ENCODE measurements around the gene ILF2. TPM values are rescaled to one million over a fixed set of nuclear protein-coding genes. Genes with fewer than 3 reads are reported as not detected.
"Not testable (repeated sequence)": the region's sequence is repeated elsewhere in the genome, so short reads cannot be mapped to it uniquely, and the experiment has no call there.

Gene ILF2
- total RNA-seq, 1 experiment from 2014 or later: 309 TPM

GRCh38 chr1:153679337-153680119 lies 8.7 kb upstream of the ILF2 start:
- DNase-seq (ENCODE audit: low read depth): no peak

- no peak for DNase-seq (ENCODE audit: low read depth)
Measured at GRCh38 chr1:153678519-153679336, 7.9 kb upstream of the ILF2 start, which contains the start of gene NPR1. Gene NPR1 (plus strand): TSS chr1:153678688. CDS start chr1:153679109, 421 bp downstream.

DNA sequence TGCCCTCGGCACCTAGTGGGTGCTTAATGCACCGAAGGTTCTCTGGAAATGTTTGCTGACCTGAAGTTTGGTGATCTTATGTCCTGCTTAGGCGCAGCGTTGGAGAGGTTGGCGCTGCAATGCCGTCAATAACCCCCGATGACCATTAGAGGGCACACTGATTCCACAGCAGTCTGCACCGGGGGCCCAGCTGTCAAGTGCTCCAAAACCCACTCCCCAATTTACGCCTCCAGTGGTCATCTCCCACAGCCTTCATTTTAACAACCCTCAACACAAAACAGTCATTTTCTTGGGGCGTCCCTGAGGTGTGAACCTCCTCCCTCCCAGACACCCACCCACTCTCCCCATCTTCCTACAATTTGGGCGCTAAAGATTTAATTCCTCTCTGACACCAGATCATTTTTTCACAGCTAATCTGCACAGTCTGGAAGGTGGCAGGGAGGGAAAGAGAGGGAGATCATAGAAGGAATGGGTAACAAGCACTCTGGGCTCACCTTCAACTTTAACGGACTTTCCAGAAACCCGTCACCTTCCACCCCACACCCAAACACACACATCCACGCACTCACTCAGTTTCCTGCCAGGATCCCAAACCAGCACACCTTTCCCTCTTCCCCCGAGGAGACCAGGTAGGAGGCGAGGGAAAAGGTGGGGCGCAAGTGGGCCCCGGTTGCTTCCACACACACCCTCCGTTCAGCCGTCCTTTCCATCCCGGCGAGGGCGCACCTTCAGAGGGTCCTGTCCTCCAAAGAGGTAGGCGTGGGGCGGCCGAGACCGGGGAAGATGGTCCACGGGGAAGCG lies 7.1 kb upstream of the ILF2 start:
- peak; percentile 35 for DNase-seq (ENCODE audit: low read depth)

DNA sequence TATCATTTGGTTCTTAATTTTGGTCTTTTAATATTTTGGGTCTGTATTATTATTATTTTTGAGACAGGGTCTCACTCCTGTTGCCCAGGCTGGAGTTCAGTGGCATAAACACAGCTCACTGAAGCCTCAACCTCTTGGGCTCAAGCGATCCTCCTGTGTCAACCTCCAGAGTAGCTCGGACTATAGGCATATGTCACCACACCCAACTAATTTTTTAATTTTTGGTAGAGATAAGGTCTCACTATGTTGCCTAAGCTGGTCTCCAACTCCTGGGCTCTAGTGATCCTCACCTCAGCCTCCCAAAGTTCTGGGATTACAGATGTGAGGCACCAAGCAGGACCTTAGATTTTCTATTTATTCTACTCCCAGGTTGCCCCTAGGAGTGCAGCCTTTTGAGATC lies 2.7 kb upstream of the ILF2 start:
- DNase-seq (ENCODE audit: low read depth): no peak

- DNase-seq (ENCODE audit: low read depth): peak; percentile 76
Measured at GRCh38 chr1:153671628-153672353, 998 bp upstream of the ILF2 start.

- no peak for DNase-seq (ENCODE audit: low read depth)
Measured at GRCh38 chr1:153670257-153670858, 435 bp downstream of the ILF2 start.

- DNase-seq (ENCODE audit: low read depth): no peak
Measured at GRCh38 chr1:153669606-153670005, 1.2 kb downstream of the ILF2 start.

DNA sequence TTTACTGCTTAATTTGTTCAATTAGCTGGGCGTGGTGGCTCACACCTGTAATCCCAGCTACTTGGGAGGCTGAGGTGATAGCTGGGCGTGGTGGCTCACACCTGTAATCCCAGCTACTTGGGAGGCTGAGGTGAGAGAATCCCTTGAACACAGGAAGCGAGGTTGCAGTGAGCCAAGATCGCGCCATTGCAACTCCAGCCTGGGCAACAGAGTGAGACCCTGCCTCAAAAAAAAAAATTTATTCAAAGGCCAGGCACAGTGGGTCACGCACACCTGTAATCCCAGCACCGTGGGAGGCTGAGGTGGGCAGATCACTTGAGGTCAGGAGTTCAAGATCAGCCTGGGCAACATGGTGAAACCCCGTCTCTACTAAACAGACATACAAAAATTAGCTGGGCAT lies 2.1 kb downstream of the ILF2 start:
- not testable (repeated sequence) for DNase-seq (ENCODE audit: low read depth)

DNA sequence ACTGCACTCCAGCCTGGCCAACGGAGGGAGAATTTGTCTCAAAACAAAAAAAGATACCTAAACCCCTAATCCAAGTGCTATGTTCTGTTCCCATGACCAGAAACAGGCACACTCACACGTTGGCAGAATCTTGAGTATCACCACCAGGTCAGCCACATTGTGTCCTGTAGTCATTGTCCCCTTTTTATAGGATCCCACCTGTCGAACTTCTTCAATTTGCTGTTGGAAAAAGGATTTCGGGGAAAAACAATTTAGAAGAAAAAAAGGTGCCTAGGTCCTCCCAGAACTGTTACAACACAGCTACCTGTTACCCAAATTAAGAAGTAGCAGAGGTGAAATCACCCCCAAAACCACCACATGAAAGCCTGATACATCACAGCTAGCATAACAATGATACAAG lies 3.4 kb downstream of the ILF2 start:
- DNase-seq (ENCODE audit: low read depth): no peak

DNA sequence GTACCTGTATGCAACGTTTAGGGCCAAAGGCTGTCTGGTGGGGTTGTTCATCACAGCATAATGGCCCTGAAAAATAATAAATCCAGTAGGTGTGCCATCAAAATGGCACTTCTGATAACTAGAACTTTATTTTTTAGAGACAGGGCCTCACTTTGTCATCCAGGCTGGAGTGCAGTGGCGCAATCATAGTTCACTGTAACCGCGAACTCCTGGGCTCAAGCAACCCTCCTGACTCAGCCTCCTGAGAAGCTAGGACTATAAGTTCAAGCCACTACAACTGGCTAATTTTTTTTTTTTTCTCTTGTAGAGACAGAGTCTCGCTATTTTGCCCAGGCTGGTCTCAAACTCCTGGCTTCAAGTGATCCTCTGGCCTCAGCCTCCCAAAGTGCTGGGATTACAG lies 7.6 kb downstream of the ILF2 start:
- peak; percentile 31 for DNase-seq (ENCODE audit: low read depth)

DNA sequence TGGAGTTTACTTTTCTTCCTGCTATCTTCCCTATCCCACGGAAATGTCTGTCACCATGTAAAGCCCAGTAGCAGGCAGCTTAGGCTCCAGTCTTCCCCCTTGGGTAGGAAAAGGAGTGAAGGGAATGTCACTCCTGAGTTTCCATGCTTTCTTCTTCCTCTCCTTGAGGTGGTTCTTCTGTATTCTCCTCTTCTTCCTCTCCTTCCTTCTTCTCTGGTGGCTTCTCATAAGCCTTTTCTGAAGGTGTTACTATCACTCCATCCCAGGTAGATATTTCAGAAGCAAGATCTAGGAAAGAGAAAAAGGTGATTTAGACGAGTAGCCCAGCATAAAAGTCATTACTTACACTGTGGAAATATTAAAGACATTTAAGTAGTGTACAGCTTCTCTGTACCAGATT lies 8.5 kb downstream of the ILF2 start:
- DNase-seq (ENCODE audit: low read depth): no peak

DNA sequence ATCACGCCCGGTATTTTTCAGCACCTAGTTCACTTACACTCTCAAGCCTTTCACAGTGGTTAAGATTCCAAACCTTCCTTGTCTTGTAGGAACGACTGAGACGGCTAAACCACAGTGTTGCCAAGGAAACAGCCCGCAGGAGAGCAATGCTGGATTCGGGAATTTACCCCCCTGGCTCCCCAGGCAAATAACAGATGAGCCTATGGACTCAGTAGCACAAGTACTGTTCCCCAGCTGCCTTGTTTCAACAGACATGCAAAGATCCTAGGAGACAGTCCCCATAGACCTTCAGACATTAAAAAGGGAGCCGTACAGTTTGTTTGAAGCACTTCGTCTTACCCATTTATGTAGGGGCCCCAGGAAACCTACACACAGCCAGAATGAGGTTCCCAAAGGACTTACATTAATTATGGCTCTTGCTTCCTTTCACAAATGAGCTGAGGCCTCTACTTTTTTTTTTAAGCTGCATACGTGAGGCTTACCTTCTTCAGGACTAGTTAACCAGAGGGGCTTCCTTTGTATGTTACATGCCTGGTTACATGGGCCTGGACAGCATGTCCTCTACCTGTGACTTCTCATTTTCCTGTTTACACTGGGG lies 9.6 kb downstream of the ILF2 start:
- peak; percentile 25 for DNase-seq (ENCODE audit: low read depth)

DNA sequence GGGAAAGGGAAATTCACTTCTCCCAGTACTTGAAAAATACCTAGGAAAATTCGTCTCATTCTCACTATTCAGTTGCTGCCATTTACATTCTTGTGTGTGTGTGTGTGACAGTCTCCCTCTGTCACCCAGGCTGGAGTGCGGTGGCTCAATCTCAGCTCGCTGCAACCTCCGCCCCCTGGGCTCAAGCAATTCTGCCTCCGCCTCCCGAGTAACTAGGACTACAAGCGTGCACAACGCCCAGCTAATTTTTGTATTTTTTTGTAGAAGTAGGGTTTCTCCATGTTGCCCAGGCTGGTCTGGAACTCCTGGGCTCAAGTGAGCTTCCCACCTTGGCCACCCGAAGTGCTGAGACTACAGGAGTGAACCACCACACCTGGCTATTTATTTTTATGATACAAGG lies 11.1 kb downstream of the ILF2 start:
- no peak for DNase-seq (ENCODE audit: low read depth)

DNA sequence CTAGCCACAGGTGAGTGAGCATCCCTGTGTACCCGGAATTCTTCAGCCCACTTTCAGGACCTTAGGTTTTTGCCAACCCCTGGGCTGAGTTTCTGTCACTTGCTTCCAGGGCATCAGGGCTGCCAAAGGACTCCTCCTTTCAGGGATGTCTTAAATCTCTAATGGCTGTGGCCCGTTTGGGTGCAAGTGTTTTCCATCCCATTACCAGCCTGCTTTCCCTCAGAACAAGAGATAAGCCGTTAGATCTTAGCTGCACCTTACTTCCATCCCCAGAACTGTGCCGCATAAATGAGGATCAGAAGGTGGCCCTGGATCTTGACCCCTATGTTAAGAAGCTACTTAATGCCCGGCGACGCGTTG lies 11.6 kb downstream of the ILF2 start:
- no peak for DNase-seq (ENCODE audit: low read depth)

DNA sequence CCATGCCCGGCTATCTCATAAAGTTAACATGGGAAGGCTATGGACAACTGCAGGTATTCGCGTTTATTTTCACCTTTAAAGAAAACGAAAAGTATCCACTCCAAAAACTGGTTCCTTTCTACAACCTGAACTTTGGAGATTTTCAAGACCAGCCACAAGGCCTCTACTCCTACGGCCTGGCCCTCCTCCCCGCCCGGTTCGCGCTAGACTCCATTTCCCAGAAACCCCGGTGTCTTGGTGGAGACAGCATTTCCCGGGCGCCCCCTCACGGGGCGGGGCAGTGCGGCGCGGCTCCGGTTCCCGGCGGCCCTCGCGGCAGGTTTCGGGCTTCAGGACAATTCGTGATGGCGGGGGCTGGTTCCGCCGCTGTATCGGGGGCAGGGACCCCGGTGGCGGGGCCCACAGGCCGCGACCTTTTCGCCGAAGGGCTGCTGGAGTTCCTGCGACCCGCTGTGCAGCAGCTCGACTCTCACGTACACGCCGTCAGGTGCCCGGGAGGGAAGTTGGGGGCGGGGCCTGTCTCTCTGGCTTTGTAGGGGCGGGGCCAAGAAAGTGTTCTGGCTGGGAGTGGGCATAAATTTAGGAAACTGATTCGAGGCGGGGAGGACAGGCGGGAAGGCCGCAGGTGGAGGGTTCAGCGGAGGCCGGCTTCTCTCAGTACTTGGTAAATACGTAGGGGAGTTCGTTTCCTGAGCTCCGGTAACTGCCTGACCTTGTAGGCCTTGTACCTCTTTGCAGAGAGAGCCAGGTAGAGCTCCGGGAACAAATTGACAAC lies 12.2 kb downstream of the ILF2 start, which contains the start of gene SNAPIN:
TSS of gene SNAPIN (plus strand) at position 304 of the 775 bp plus-strand sequence. CDS start at position 345, 41 bp downstream.
- peak; percentile 86 for DNase-seq (ENCODE audit: low read depth)

- DNase-seq (ENCODE audit: low read depth): no peak
Measured at GRCh38 chr1:153655333-153655732, 15.5 kb downstream of the ILF2 start.

GRCh38 chr1:153652805-153653500 lies 17.8 kb downstream of the ILF2 start:
- peak; percentile 42 for DNase-seq (ENCODE audit: low read depth)

GRCh38 chr1:153651771-153652170 lies 19.0 kb downstream of the ILF2 start:
- DNase-seq (ENCODE audit: low read depth): no peak

DNA sequence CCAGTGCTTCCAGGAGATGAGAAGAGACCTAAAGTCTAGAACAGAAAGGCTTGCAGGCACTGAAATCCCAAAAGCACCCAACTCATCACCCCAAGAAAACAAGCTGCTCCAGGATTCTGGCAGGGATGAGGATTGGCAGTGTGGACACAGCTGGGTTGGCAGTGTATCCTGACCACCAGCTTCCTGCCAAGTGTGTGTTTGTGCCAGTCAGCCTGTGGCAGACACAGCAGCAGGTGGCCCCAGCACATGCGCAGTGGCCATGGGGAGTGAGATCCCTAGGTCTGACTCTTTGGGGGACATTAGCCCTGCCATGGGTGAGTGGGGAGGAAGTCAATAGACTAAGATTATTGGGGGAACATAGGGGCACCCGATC lies 20.9 kb downstream of the ILF2 start:
- no peak for DNase-seq (ENCODE audit: low read depth)
